ENCODE results near the gene NTM. TPM values are rescaled to one million over a fixed set of nuclear protein-coding genes. Genes with fewer than 3 reads are reported as not detected.
A peak's percentile ranks its signal among the peaks of the same experiment; 100 is the strongest.

The NTM gene
- total and polyA plus RNA-seq, 2 donors (not counting 1 experiment from before 2014, with no cell fraction given): 12.3 to 28.6 TPM

- DNase-seq (ENCODE audit: low read depth in 2 of 2): no peak
- no peak overlapping the region for H3K4me3 ChIP-seq (replicated peaks in 1 of 4; ENCODE audit: control extremely low read depth in 1 of 4, insufficient read depth in 1 of 4, low read depth in 3 of 4, low read length in 4 of 4)
Observed at GRCh38 chr11:131629925-131630540, 259.6 kb downstream of the NTM start.

GRCh38 chr11:131632971-131633370 lies 262.6 kb downstream of the NTM start:
- H3K4me2 ChIP-seq (ENCODE audit: extremely low read depth, insufficient read depth, low read length): no peak overlapping the region
- no peaks in the 10 kb centered on the region for H3K4me1 ChIP-seq (ENCODE audit: control insufficient read depth, extremely low read depth, insufficient read depth, low read length)
- H3K27me3 ChIP-seq (ENCODE audit: control insufficient read depth, insufficient read depth, low read length): no peaks in the 10 kb centered on the region
- no peak for DNase-seq (ENCODE audit: low read depth in 2 of 2)
- no peak overlapping the region for H2AFZ ChIP-seq (ENCODE audit: low read length)
- no peak overlapping the region for H3K27ac ChIP-seq (ENCODE audit: insufficient read depth, low read length)
- no peak for TF ChIP-seq CTCF (conservative IDR thresholded peaks at IDR 0.05 in 1 of 2, IDR thresholded peaks at IDR 0.05 in 1 of 2; ENCODE audit: low read depth in 1 of 2, low read length in 2 of 2)
- TF ChIP-seq EZH2 (IDR thresholded peaks at IDR 0.05; ENCODE audit: low read length, missing control alignments): no peak
- H3K9ac ChIP-seq (ENCODE audit: insufficient read depth, low read length): no peak overlapping the region
- no peaks in the 10 kb centered on the region for H3K79me2 ChIP-seq (ENCODE audit: control insufficient read depth, insufficient read depth, low read length)
- H4K20me1 ChIP-seq (ENCODE audit: control insufficient read depth, extremely low read depth, insufficient read depth, low read length): no peaks in the 10 kb centered on the region
- H3K9me3 ChIP-seq (ENCODE audit: control insufficient read depth, insufficient read depth, low read depth, low read length): no peaks in the 10 kb centered on the region
- no peaks in the 10 kb centered on the region for H3K36me3 ChIP-seq (ENCODE audit: control insufficient read depth, insufficient read depth, low read length)
- no peak overlapping the region for H3K4me3 ChIP-seq (replicated peaks in 1 of 4; ENCODE audit: control extremely low read depth in 1 of 4, insufficient read depth in 1 of 4, low read depth in 3 of 4, low read length in 4 of 4)

More at GRCh38 chr11:131629925-131630540, 259.6 kb downstream of the NTM start:
- H3K9me3 ChIP-seq (ENCODE audit: control insufficient read depth, insufficient read depth, low read depth, low read length): no peaks in the 10 kb centered on the region
- H3K79me2 ChIP-seq (ENCODE audit: control insufficient read depth, insufficient read depth, low read length): no peaks in the 10 kb centered on the region
- H3K27me3 ChIP-seq (ENCODE audit: control insufficient read depth, insufficient read depth, low read length): no peaks in the 10 kb centered on the region
- no peaks in the 10 kb centered on the region for H4K20me1 ChIP-seq (ENCODE audit: control insufficient read depth, extremely low read depth, insufficient read depth, low read length)
- TF ChIP-seq CTCF (conservative IDR thresholded peaks at IDR 0.05 in 1 of 2, IDR thresholded peaks at IDR 0.05 in 1 of 2; ENCODE audit: low read depth in 1 of 2, low read length in 2 of 2): peak in 1 of 2 donors; percentile 32
- TF ChIP-seq EZH2 (IDR thresholded peaks at IDR 0.05; ENCODE audit: low read length, missing control alignments): no peak
- H3K9ac ChIP-seq (ENCODE audit: insufficient read depth, low read length): no peak overlapping the region
- no peak overlapping the region for H3K4me2 ChIP-seq (ENCODE audit: extremely low read depth, insufficient read depth, low read length)
- no peaks in the 10 kb centered on the region for H3K36me3 ChIP-seq (ENCODE audit: control insufficient read depth, insufficient read depth, low read length)
- H3K4me1 ChIP-seq (ENCODE audit: control insufficient read depth, extremely low read depth, insufficient read depth, low read length): no peaks in the 10 kb centered on the region
- H3K27ac ChIP-seq (ENCODE audit: insufficient read depth, low read length): no peak overlapping the region
- no peak overlapping the region for H2AFZ ChIP-seq (ENCODE audit: low read length)

- Histone ChIP-seq H3K79me2 (ENCODE audit: control insufficient read depth, insufficient read depth, low read length) (no peaks in the 10 kb centered on the region), H3K27me3 (ENCODE audit: control insufficient read depth, insufficient read depth, low read length) (no peaks in the 10 kb centered on the region), H3K9me3 (ENCODE audit: control insufficient read depth, insufficient read depth, low read depth, low read length) (no peaks in the 10 kb centered on the region), H4K20me1 (ENCODE audit: control insufficient read depth, extremely low read depth, insufficient read depth, low read length) (no peaks in the 10 kb centered on the region), H3K4me3 (replicated peaks in 1 of 4; ENCODE audit: control extremely low read depth in 1 of 4, insufficient read depth in 1 of 4, low read depth in 3 of 4, low read length in 4 of 4) (no peak overlapping the region), H3K4me2 (ENCODE audit: extremely low read depth, insufficient read depth, low read length) (no peak overlapping the region), H2AFZ (ENCODE audit: low read length) (no peak overlapping the region), H3K4me1 (ENCODE audit: control insufficient read depth, extremely low read depth, insufficient read depth, low read length) (no peaks in the 10 kb centered on the region), H3K36me3 (ENCODE audit: control insufficient read depth, insufficient read depth, low read length) (no peaks in the 10 kb centered on the region), H3K27ac (ENCODE audit: insufficient read depth, low read length) (no peak overlapping the region), H3K9ac (ENCODE audit: insufficient read depth, low read length) (no peak overlapping the region)
- TF ChIP-seq EZH2 (IDR thresholded peaks at IDR 0.05; ENCODE audit: low read length, missing control alignments) (no peak), CTCF (conservative IDR thresholded peaks at IDR 0.05 in 1 of 2, IDR thresholded peaks at IDR 0.05 in 1 of 2; ENCODE audit: low read depth in 1 of 2, low read length in 2 of 2) (no peak)
- no peak for DNase-seq (ENCODE audit: low read depth in 2 of 2)
Observed at GRCh38 chr11:131633921-131634715, 263.7 kb downstream of the NTM start.
